NCI-H446 (cell line): ENCODE measurements around the gene TBCE.

ENCODE experiments used
- DNase-seq, 2 experiments: peaks; one replicate each; lab custom pipeline; 2025; lab: John Stamatoyannopoulos, UW

TBCE gene

GRCh38 chr1:235410467-235410866 lies 43.2 kb downstream of the TBCE start:
- DNase-seq: no peak

- DNase-seq: peak in 1 of 2 experiments; percentile 31
Observed at GRCh38 chr1:235411489-235412486, 44.6 kb downstream of the TBCE start.

- DNase-seq: peak; percentile 35 to 73
Observed at GRCh38 chr1:235415008-235415904, 48.0 kb downstream of the TBCE start.

- DNase-seq: peak; percentile 69 to 76
Observed at GRCh38 chr1:235416662-235417049, 49.4 kb downstream of the TBCE start.

GRCh38 chr1:235417086-235417697 lies 50.0 kb downstream of the TBCE start:
- peak; percentile 69 to 85 for DNase-seq

GRCh38 chr1:235421751-235422150 lies 54.5 kb downstream of the TBCE start:
- peak in 1 of 2 experiments; percentile 28 for DNase-seq

- DNase-seq: no peak
Observed at GRCh38 chr1:235423214-235423652, 56.0 kb downstream of the TBCE start.

- DNase-seq: no peak
Observed at GRCh38 chr1:235424092-235424491, 56.9 kb downstream of the TBCE start.

GRCh38 chr1:235425357-235425756 lies 58.1 kb downstream of the TBCE start:
- DNase-seq: no peak

- DNase-seq: no peak
Observed at GRCh38 chr1:235426143-235426542, 58.9 kb downstream of the TBCE start.

- DNase-seq: no peak
Observed at GRCh38 chr1:235426680-235427079, 59.5 kb downstream of the TBCE start.

GRCh38 chr1:235427447-235427846 lies 60.2 kb downstream of the TBCE start:
- DNase-seq: no peak

- no peak for DNase-seq
Observed at GRCh38 chr1:235429143-235429542, 61.9 kb downstream of the TBCE start.

GRCh38 chr1:235430991-235431390 lies 63.8 kb downstream of the TBCE start:
- no peak for DNase-seq

- DNase-seq: no peak
Observed at GRCh38 chr1:235434001-235434400, 66.8 kb downstream of the TBCE start.

- DNase-seq: no peak
Observed at GRCh38 chr1:235441159-235441685, 74.0 kb downstream of the TBCE start.

- DNase-seq: no peak
Observed at GRCh38 chr1:235442788-235443429, 75.7 kb downstream of the TBCE start.

- no peak for DNase-seq
Observed at GRCh38 chr1:235448616-235449015, 81.4 kb downstream of the TBCE start.

GRCh38 chr1:235450433-235450832 lies 83.2 kb downstream of the TBCE start:
- no peak for DNase-seq

- DNase-seq: no peak
Observed at GRCh38 chr1:235450886-235451483, 83.8 kb downstream of the TBCE start.

GRCh38 chr1:235454021-235454420 lies 86.8 kb downstream of the TBCE start:
- no peak for DNase-seq
